Right lobe of liver (tissue), 4 donors: ENCODE results near the gene PPA2.

Experiments
- POLR2A ChIP-seq: fragments of 450-650 bp; IDR thresholded peaks from one replicate; pipeline ENCODE4 v1.6.1; 2017; ENCODE audit warnings: antibody characterized with exemption, mild to moderate bottlenecking
- TF ChIP-seq, protein P1 (sequence below), 4 donors: fragments of 200-600 bp in 3 of 4; fragments of 450-650 bp in 1 of 4; IDR thresholded peaks; one replicate each; pipeline versions ENCODE4 v1.5.1 to v1.8.0; 2016 to 2022; ENCODE audit warnings: antibody characterized with exemption in 4 of 4, mild to moderate bottlenecking in 2 of 4
- donor health status: DM: no; HTN: no; CAD: no.
- donor health status: DM: no; HTN: no; CAD: no.
- donor health status: DM: no; HTN: yes; CAD: no.

DNA sequence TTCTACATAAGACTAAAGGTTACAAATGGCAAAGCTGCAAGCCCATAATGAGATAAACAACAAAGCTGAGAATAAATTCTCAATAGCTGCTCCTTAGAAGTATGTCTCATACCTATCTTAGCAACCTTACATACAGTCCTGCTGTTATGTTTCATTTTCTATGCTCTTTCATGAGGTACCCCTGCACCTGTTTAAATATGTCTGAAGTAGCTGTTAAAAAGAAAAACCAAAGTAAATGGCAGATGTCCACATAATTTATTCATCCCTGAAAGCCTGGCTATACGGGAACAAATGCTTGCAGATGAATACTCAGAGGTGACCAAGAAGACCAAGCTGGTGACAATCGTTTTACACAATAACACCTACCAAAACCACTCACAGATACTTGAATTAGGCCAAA is 22.5 kb downstream of the PPA2 start:
- TF ChIP-seq, protein P1, sequence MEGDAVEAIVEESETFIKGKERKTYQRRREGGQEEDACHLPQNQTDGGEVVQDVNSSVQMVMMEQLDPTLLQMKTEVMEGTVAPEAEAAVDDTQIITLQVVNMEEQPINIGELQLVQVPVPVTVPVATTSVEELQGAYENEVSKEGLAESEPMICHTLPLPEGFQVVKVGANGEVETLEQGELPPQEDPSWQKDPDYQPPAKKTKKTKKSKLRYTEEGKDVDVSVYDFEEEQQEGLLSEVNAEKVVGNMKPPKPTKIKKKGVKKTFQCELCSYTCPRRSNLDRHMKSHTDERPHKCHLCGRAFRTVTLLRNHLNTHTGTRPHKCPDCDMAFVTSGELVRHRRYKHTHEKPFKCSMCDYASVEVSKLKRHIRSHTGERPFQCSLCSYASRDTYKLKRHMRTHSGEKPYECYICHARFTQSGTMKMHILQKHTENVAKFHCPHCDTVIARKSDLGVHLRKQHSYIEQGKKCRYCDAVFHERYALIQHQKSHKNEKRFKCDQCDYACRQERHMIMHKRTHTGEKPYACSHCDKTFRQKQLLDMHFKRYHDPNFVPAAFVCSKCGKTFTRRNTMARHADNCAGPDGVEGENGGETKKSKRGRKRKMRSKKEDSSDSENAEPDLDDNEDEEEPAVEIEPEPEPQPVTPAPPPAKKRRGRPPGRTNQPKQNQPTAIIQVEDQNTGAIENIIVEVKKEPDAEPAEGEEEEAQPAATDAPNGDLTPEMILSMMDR (IDR thresholded peaks at IDR 0.05), result no peak
- TF ChIP-seq POLR2A, result no peak
